Endodermal cell (in vitro differentiated cells): ENCODE measurements around the gene NOTCH4. TPM values are rescaled to one million over a fixed set of nuclear protein-coding genes. Genes with fewer than 3 reads are reported as not detected.

Experiments used
- DNase-seq: peaks from one replicate; pipeline ENCODE4 v3.0.0-alpha.2; 2017
- H3K27ac ChIP-seq: 2 replicates; pipeline ENCODE4 v1.5.1; 2013; ENCODE audit warnings: mild to moderate bottlenecking, low read depth, low read length, moderate library complexity
- H3K27me3 ChIP-seq: 2 replicates; pipeline ENCODE4 v1.6.1; 2013; ENCODE audit warnings: mild to moderate bottlenecking, low read length, moderate library complexity; ENCODE audit not compliant: insufficient read depth, control insufficient read depth, poor library complexity, severe bottlenecking
- H3K36me3 ChIP-seq: 2 replicates; pipeline ENCODE4 v1.7.0; 2013; ENCODE audit warnings: mild to moderate bottlenecking, low read length, moderate library complexity; ENCODE audit not compliant: control insufficient read depth, insufficient read depth
- H3K4me1 ChIP-seq: one replicate; pipeline ENCODE4 v1.7.0; 2013; ENCODE audit warnings: low read length; ENCODE audit not compliant: control insufficient read depth, insufficient read depth
- H3K4me3 ChIP-seq: 2 replicates; pipeline ENCODE4 v1.5.1; 2013; ENCODE audit warnings: mild to moderate bottlenecking, low read length, moderate library complexity
- H3K9ac ChIP-seq: 2 replicates; pipeline ENCODE4 v1.6.1; 2013; ENCODE audit warnings: mild to moderate bottlenecking, low read length, moderate library complexity; ENCODE audit not compliant: poor library complexity, severe bottlenecking; ENCODE audit errors: extremely low read depth
- H3K9me3 ChIP-seq: 2 replicates; pipeline ENCODE4 v1.6.1; 2013; ENCODE audit warnings: mild to moderate bottlenecking, low read length, moderate library complexity; ENCODE audit not compliant: control insufficient read depth
- H3K27ac Mint-ChIP-seq: 2 replicates; pipeline ENCODE4 v1.8.0; 2020; ENCODE audit warnings: mixed read lengths
- H3K27me3 Mint-ChIP-seq: 2 replicates; pipeline ENCODE4 v1.8.0; 2021; ENCODE audit warnings: mild to moderate bottlenecking, mixed read lengths; ENCODE audit not compliant: insufficient read depth
- H3K36me3 Mint-ChIP-seq: 2 replicates; pipeline ENCODE4 v1.8.0; 2020; ENCODE audit warnings: low read depth, mixed read lengths
- H3K4me1 Mint-ChIP-seq: 2 replicates; pipeline ENCODE4 v1.8.0; 2020; ENCODE audit warnings: mixed read lengths
- H3K4me3 Mint-ChIP-seq: 2 replicates; pipeline ENCODE4 v1.8.0; 2020; ENCODE audit warnings: mild to moderate bottlenecking, moderate library complexity, mixed read lengths
- H3K9me3 Mint-ChIP-seq: 2 replicates; pipeline ENCODE4 v1.8.0; 2020; ENCODE audit warnings: mild to moderate bottlenecking, mixed read lengths
- WGBS, 2 experiments: methylation state at CpG; one replicate each; pipeline versions ENCODE4 v1.1.5 to v1.1.7; 2013; ENCODE audit warnings: missing lambda C conversion rate in 2 of 2, mixed read lengths in 1 of 2; ENCODE audit not compliant: insufficient coverage in 1 of 2, insufficient read length in 1 of 2; 5-methylcytosine and 5-hydroxymethylcytosine counted together
- total RNA-seq, 2 donors: library from RNA; stranded (reverse); fragmentation: NEBNext Ultra II Directional in 1 of 2; extraction: Animal tissue kit (Norgen Biotek cat#: 25700) in 1 of 2; gene quantifications; 2 replicates in 1 of 2; 3 replicates in 1 of 2; pipeline ENCODE4 v1.2.1, GENCODE V29; 2021
- TF ChIP-seq, protein P1 (sequence below): fragments of 200-600 bp; sonication (generic); conservative IDR thresholded peaks from 2 replicates; pipeline ENCODE4 v1.5.0; 2021; ENCODE audit warnings: antibody characterized with exemption, mild to moderate bottlenecking

The NOTCH4 gene
- total RNA-seq, 2 donors from 2014 or later = 2.1 to 2.5 TPM

DNA sequence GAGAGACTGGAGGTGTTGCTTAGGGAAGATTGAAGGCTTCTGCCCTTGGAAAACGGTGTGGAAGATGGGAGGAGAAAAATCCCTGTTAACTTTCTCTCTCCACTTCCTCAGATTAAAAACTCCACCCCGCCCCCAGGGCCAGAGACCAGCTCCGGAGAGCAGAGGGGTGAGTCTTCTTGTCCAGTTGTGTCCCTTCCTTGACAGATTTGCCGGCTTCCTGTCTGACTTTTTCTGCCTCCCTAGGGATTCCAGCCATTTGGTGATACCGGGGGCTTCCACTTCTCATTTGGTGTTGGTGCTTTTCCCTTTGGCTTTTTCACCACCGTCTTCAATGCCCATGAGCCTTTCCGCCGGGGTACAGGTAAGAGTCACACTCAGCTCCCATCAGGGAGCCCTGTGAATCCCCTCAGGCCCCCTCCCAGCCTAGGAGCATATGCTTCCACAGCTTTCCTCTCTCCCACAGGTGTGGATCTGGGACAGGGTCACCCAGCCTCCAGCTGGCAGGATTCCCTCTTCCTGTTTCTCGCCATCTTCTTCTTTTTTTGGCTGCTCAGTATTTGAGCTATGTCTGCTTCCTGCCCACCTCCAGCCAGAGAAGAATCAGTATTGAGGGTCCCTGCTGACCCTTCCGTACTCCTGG is 44.0 kb downstream of the NOTCH4 start:
- peaks cover 32% of the 10 kb centered on the region for H3K4me1 Mint-ChIP-seq
- TF ChIP-seq, protein P1, sequence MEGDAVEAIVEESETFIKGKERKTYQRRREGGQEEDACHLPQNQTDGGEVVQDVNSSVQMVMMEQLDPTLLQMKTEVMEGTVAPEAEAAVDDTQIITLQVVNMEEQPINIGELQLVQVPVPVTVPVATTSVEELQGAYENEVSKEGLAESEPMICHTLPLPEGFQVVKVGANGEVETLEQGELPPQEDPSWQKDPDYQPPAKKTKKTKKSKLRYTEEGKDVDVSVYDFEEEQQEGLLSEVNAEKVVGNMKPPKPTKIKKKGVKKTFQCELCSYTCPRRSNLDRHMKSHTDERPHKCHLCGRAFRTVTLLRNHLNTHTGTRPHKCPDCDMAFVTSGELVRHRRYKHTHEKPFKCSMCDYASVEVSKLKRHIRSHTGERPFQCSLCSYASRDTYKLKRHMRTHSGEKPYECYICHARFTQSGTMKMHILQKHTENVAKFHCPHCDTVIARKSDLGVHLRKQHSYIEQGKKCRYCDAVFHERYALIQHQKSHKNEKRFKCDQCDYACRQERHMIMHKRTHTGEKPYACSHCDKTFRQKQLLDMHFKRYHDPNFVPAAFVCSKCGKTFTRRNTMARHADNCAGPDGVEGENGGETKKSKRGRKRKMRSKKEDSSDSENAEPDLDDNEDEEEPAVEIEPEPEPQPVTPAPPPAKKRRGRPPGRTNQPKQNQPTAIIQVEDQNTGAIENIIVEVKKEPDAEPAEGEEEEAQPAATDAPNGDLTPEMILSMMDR = no peak
- H3K27ac ChIP-seq = no peak overlapping the region
- H3K4me1 ChIP-seq = no peaks in the 10 kb centered on the region
- H3K4me3 ChIP-seq = peak overlapping the region; percentile 97
- WGBS, 2 experiments = 95 to 97% methylated on average over 5 to 10 of the region's 10 CpGs
- H3K27me3 Mint-ChIP-seq = no peaks in the 10 kb centered on the region
- no peaks in the 10 kb centered on the region for H3K27me3 ChIP-seq
- H3K36me3 ChIP-seq = peaks cover 13% of the 10 kb centered on the region
- no peaks in the 10 kb centered on the region for H3K9me3 ChIP-seq
- peak overlapping the region; percentile 78 for H3K4me3 Mint-ChIP-seq
- DNase-seq = no peak
- H3K9ac ChIP-seq = no peak overlapping the region
- H3K27ac Mint-ChIP-seq = no peak overlapping the region
- H3K36me3 Mint-ChIP-seq = peaks cover 24% of the 10 kb centered on the region
- H3K9me3 Mint-ChIP-seq = no peaks in the 10 kb centered on the region

DNA sequence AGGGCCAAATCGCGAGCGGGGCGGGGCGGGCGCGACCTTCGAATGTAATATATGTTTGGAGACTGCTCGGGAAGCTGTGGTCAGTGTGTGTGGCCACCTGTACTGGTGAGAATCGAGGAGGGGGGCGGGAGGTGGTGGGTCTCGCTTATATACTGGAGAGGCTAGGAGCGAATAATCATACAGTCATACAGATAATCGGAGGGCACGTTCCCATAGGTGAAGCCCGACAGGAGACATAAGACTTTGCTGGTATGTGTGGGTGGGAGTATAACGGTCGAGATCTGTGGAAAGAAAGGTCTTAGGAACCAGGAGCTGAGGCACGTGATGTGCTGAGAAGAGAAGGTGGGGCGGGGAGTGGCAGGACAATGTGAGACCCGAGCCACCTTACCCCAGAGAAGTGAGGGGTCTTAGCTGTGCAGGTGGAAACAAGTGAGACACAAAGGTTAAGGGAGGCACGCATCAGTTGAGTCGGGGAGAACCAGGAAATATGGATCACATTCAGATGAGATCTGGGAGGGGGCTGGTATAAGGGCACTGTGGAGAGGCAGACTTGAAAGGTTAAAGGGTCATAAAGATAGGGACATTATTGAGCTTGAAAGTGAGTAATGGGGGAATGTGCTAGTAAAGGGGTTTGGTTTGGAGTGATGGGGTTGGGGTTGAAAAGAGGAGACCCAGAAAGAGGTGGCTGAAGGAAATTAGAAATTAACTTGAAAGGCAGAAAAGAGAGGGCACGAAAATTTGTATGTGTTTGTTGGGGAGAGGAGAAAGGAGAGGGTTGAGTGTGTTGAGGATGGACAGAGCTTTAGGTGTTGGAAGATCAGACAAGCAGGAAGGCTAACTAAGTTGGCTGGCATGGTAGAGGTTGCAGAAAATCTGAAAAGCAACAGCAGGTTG is 45.1 kb downstream of the NOTCH4 start:
- Histone ChIP-seq H3K4me1 (no peaks in the 10 kb centered on the region), H3K27ac (no peak overlapping the region), H3K27me3 (no peaks in the 10 kb centered on the region), H3K9me3 (no peaks in the 10 kb centered on the region), H3K4me3 (peak overlapping the region; percentile 97), H3K9ac (peak overlapping the region; percentile 64), H3K36me3 (peaks cover 16% of the 10 kb centered on the region)
- Mint-ChIP-seq H3K4me1 (peaks cover 40% of the 10 kb centered on the region), H3K4me3 (peak overlapping the region; percentile 78), H3K36me3 (peaks cover 31% of the 10 kb centered on the region), H3K9me3 (no peaks in the 10 kb centered on the region), H3K27ac (peak overlapping the region; percentile 98), H3K27me3 (no peaks in the 10 kb centered on the region)
- WGBS, 2 experiments = 5 to 16% methylated on average over 7 to 24 of the region's 24 CpGs
- peak; percentile 68 for DNase-seq
- TF ChIP-seq, protein P1 = no peak

DNA sequence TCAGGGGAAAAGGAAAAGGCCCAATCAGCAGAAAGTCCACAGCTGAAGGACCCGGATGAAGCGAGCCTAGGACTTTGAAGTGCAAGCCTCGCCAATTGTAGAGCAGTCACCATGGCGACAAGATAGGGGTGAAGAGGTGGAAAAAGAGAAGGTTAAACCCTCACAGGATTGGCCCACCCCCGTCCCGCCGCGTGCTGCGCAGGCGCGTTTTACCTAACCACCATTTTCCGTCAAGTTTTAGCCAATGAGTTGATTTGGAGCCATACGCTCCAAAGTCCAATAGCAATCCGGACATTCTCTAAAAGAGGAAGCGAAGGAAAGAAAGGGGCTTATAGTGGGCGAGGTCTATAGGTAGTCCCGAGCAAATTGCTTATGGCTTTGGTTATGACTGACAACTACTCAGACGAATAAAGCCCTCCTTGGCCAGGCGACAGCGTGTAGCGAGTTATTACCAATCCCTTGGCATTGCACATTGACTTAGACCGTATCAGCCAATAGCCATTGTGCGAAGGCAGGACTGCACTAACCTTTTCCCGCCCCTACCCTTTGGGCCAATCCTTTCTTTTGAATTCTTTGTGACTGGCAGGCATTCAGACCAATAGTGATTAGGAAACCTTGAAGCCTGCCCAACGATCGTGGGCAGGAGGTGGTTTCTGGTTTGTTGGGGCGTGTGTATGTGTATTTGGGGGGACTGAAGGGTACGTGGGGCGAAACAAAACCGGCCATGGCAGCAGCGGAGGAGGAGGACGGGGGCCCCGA is 45.9 kb downstream of the NOTCH4 start, which contains the start of gene RNF5:
Gene RNF5 (plus strand): TSS at position 618 of the 759 bp plus-strand sequence. CDS start 107 bp downstream, at position 725.
- peaks cover 20% of the 10 kb centered on the region for H3K36me3 ChIP-seq
- TF ChIP-seq, protein P1 = no peak
- Mint-ChIP-seq H3K4me1 (peaks cover 47% of the 10 kb centered on the region), H3K4me3 (peak within 1 kb of the TSS; percentile 78), H3K36me3 (peaks cover 29% of the 10 kb centered on the region), H3K27me3 (no peaks in the 10 kb centered on the region), H3K27ac (peak within 1 kb of the TSS; percentile 98), H3K9me3 (no peaks in the 10 kb centered on the region)
- H3K9ac ChIP-seq = peak within 1 kb of the TSS; percentile 84
- no peaks in the 10 kb centered on the region for H3K4me1 ChIP-seq
- no peaks in the 10 kb centered on the region for H3K9me3 ChIP-seq
- H3K27ac ChIP-seq = peak within 1 kb of the TSS; percentile 98
- peak within 1 kb of the TSS; percentile 97 for H3K4me3 ChIP-seq
- 0% methylated on average over 16 to 33 of the region's 33 CpGs for WGBS, 2 experiments
- no peaks in the 10 kb centered on the region for H3K27me3 ChIP-seq
- peak; percentile 99 for DNase-seq
